ENCODE data around the gene RRP1. TPM values are rescaled to one million over a fixed set of nuclear protein-coding genes. Genes with fewer than 3 reads are reported as not detected.
A peak's percentile ranks its signal among the peaks of the same experiment; 100 is the strongest.

Gene RRP1
- total and polyA plus RNA-seq, 9 of the 15 experiments (the other 6 are each of a cell fraction or from before 2014, with no cell fraction given): 0.89 to 105 (median 51.6) TPM

- no peak for TF ChIP-seq HMGXB4 (CRISPR knock-in tag; IDR thresholded peaks at IDR 0.05)
- no peak for TF ChIP-seq MAFF (IDR thresholded peaks at IDR 0.05; ENCODE audit: low read length)
- no peak for TF ChIP-seq NEUROD1 (IDR thresholded peaks at IDR 0.05; ENCODE audit: borderline replicate concordance, low read depth, low read length, partially characterized antibody)
- TF ChIP-seq POLR2A (conservative IDR thresholded peaks at IDR 0.05): no peak
- TF ChIP-seq NELFE (IDR thresholded peaks at IDR 0.05; ENCODE audit: insufficient read depth, insufficient read length): no peak
- TF ChIP-seq RHOXF2B (CRISPR knock-in tag; conservative IDR thresholded peaks at IDR 0.05): no peak
- no peak for TF ChIP-seq SMARCA4 (IDR thresholded peaks at IDR 0.05)
- no peak for TF ChIP-seq NCOA6 (IDR thresholded peaks at IDR 0.05)
- TF ChIP-seq L3MBTL2 (IDR thresholded peaks at IDR 0.05): peak; percentile 87
- no peak for TF ChIP-seq CHD1 (IDR thresholded peaks at IDR 0.05; ENCODE audit: low read length)
- no peak for TF ChIP-seq BACH1 (tag; IDR thresholded peaks at IDR 0.05)
- TF ChIP-seq GTF2B (IDR thresholded peaks at IDR 0.05; ENCODE audit: extremely low read depth, insufficient read length): no peak
- TF ChIP-seq MCM7 (IDR thresholded peaks at IDR 0.05): no peak
- TF ChIP-seq ZNF444 (CRISPR knock-in tag; IDR thresholded peaks at IDR 0.05): no peak
- TF ChIP-seq ZNF274 (IDR thresholded peaks at IDR 0.05; ENCODE audit: borderline replicate concordance, low read depth, low read length): no peak
- TF ChIP-seq CGGBP1 (CRISPR knock-in tag; IDR thresholded peaks at IDR 0.05): no peak
- no peak for TF ChIP-seq ZNF785 (CRISPR knock-in tag; IDR thresholded peaks at IDR 0.05)
- no peak for TF ChIP-seq CREB3 (tag; conservative IDR thresholded peaks at IDR 0.05; ENCODE audit: low read depth)
- TF ChIP-seq AFF4 (CRISPR knock-in tag; IDR thresholded peaks at IDR 0.05): no peak
- TF ChIP-seq USF1 (CRISPR knock-in tag; IDR thresholded peaks at IDR 0.05): 0 out of 2 replicates have a peak, but pooled peaks have one; percentile 41
- TF ChIP-seq ZNF655 (CRISPR knock-in tag; IDR thresholded peaks at IDR 0.05): no peak
Measured at GRCh38 chr21:43829575-43830119, 40.3 kb downstream of the RRP1 start (continued).

Measured in K562 (cell line).